KMS-11 (cell line): ENCODE measurements around the gene HVCN1.

Experiments used
- H2AFZ ChIP-seq: fragments of 200-600 bp; sonication (generic); 2 replicates; pipeline ENCODE4 v1.6.1; 2016; ENCODE audit warnings: antibody characterized with exemption, mixed run types, low read depth
- H3K27ac ChIP-seq: fragments of 200-600 bp; sonication (generic); 2 replicates; pipeline ENCODE4 v1.6.1; 2016; ENCODE audit warnings: mild to moderate bottlenecking, mixed run types
- H3K27me3 ChIP-seq: fragments of 200-600 bp; sonication (generic); 2 replicates; pipeline ENCODE4 v1.6.1; 2017; ENCODE audit warnings: mild to moderate bottlenecking, low read depth, mixed run types, moderate library complexity; ENCODE audit not compliant: insufficient read depth
- H3K36me3 ChIP-seq: fragments of 200-600 bp; sonication (generic); 2 replicates; pipeline ENCODE4 v1.6.1; 2017; ENCODE audit warnings: mild to moderate bottlenecking, mixed run types; ENCODE audit not compliant: insufficient read depth
- H3K4me1 ChIP-seq: fragments of 200-600 bp; sonication (generic); 2 replicates; pipeline ENCODE4 v1.6.1; 2016; ENCODE audit warnings: mild to moderate bottlenecking, low read depth, mixed run types; ENCODE audit not compliant: poor library complexity, severe bottlenecking
- H3K4me2 ChIP-seq: fragments of 200-600 bp; sonication (generic); 2 replicates; pipeline ENCODE4 v1.7.0; 2016; ENCODE audit warnings: mild to moderate bottlenecking, mixed run types
- H3K4me3 ChIP-seq: fragments of 200-600 bp; sonication (generic); IDR thresholded peaks from 2 replicates; pipeline ENCODE4 v1.6.1; 2017; ENCODE audit warnings: low read depth, low read length, mixed read lengths; ENCODE audit not compliant: insufficient read depth
- H3K79me2 ChIP-seq: fragments of 200-600 bp; sonication (generic); 2 replicates; pipeline ENCODE4 v1.6.1; 2016; ENCODE audit warnings: low read depth, mixed run types; ENCODE audit not compliant: insufficient read depth
- H3K9ac ChIP-seq: fragments of 200-600 bp; sonication (generic); 2 replicates; pipeline ENCODE4 v1.6.1; 2016; ENCODE audit warnings: mild to moderate bottlenecking, mixed run types
- H4K20me1 ChIP-seq: fragments of 200-600 bp; sonication (generic); 2 replicates; pipeline ENCODE4 v1.6.1; 2016; ENCODE audit warnings: mild to moderate bottlenecking, mixed run types; ENCODE audit not compliant: insufficient read depth
- TF ChIP-seq, protein P1 (sequence below): fragments of 200-600 bp; sonication (generic); conservative IDR thresholded peaks from 2 replicates; pipeline ENCODE4 v1.6.1; 2017; ENCODE audit warnings: low read depth, mild to moderate bottlenecking, antibody characterized with exemption, low read length, moderate library complexity, mixed read lengths

The HVCN1 gene

DNA sequence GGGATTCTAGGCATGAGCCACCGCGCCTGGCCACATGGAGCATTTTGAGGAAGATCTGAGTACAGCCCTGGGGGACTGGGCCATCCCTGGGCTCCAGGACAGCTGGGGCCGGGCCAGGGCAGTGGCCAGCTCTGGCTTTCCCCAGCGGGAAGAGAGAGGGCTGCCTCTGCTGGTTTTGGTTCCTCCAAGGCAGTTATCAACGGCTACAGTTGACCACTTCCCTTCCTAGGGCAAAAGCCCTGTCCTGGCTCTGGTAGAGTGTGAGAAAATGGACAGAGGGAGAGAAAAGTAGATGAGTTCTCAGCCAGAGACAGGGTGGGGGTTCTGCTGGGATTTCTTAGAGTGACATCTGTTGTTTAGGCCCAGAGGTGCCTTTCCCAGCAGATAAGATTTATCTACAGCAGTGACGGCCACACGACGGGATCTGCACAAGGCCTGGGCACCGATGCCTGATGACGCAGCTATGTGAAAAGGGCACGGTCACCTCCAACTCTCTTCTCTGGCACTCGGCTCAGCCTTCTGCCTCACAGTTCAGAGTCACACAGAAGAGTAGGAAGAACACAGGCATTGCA is 5.5 kb upstream of the HVCN1 start:
- H2AFZ ChIP-seq = no peak overlapping the region
- no peak overlapping the region for H3K9ac ChIP-seq
- H3K4me3 ChIP-seq = no peak overlapping the region
- H3K4me2 ChIP-seq = no peak overlapping the region
- no peaks in the 10 kb centered on the region for H3K79me2 ChIP-seq
- no peaks in the 10 kb centered on the region for H3K36me3 ChIP-seq
- TF ChIP-seq, protein P1, sequence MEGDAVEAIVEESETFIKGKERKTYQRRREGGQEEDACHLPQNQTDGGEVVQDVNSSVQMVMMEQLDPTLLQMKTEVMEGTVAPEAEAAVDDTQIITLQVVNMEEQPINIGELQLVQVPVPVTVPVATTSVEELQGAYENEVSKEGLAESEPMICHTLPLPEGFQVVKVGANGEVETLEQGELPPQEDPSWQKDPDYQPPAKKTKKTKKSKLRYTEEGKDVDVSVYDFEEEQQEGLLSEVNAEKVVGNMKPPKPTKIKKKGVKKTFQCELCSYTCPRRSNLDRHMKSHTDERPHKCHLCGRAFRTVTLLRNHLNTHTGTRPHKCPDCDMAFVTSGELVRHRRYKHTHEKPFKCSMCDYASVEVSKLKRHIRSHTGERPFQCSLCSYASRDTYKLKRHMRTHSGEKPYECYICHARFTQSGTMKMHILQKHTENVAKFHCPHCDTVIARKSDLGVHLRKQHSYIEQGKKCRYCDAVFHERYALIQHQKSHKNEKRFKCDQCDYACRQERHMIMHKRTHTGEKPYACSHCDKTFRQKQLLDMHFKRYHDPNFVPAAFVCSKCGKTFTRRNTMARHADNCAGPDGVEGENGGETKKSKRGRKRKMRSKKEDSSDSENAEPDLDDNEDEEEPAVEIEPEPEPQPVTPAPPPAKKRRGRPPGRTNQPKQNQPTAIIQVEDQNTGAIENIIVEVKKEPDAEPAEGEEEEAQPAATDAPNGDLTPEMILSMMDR = no peak
- no peaks in the 10 kb centered on the region for H4K20me1 ChIP-seq
- peaks cover 4% of the 10 kb centered on the region for H3K4me1 ChIP-seq
- H3K27ac ChIP-seq = no peak overlapping the region
- H3K27me3 ChIP-seq = no peaks in the 10 kb centered on the region

DNA sequence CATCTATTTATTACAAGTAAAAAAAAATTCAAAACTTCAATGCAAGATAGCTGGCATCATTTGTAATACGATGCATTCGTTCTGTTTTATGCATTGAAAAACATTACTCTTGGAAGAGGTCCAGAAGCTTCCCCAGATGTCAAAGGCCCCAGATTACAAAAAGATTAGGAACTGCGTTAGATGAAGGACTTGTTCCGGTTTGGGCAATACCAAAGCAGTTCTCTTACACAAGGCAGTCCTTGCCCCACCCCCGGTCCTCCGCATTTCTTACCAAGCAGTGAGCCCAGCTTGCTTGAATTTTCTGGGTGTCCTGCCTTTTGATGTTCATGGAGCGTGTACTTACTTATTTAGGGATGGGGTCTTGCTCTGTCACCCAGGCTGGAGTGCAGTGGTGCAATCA is 4.8 kb upstream of the HVCN1 start:
- Histone ChIP-seq H3K79me2 (no peaks in the 10 kb centered on the region), H4K20me1 (no peaks in the 10 kb centered on the region), H2AFZ (no peak overlapping the region), H3K27ac (no peak overlapping the region), H3K4me3 (no peak overlapping the region), H3K4me2 (no peak overlapping the region), H3K36me3 (no peaks in the 10 kb centered on the region), H3K4me1 (peaks cover 4% of the 10 kb centered on the region), H3K9ac (no peak overlapping the region), H3K27me3 (no peaks in the 10 kb centered on the region)
- TF ChIP-seq, protein P1 = no peak

DNA sequence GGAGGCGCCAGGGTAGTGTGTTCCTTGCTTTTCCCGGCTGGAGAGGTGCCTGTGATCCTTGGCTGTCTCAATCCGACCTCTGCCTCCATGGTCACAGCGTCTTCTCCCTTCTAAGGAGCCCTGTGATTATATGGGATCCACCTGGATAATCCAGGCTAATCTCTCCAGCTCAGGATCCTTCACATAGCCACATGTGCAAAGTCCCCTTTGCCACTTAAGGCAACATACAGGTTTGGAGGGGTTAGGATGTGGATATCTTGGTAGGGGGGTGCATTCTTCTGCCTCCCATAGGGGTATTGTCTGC is 1.2 kb upstream of the HVCN1 start:
- TF ChIP-seq, protein P1 = no peak
- Histone ChIP-seq H3K4me3 (no peak overlapping the region), H3K4me2 (no peak overlapping the region), H3K79me2 (no peaks in the 10 kb centered on the region), H3K9ac (no peak overlapping the region), H3K4me1 (no peaks in the 10 kb centered on the region), H3K27ac (no peak overlapping the region), H4K20me1 (no peaks in the 10 kb centered on the region), H3K36me3 (no peaks in the 10 kb centered on the region), H3K27me3 (no peaks in the 10 kb centered on the region), H2AFZ (no peak overlapping the region)

DNA sequence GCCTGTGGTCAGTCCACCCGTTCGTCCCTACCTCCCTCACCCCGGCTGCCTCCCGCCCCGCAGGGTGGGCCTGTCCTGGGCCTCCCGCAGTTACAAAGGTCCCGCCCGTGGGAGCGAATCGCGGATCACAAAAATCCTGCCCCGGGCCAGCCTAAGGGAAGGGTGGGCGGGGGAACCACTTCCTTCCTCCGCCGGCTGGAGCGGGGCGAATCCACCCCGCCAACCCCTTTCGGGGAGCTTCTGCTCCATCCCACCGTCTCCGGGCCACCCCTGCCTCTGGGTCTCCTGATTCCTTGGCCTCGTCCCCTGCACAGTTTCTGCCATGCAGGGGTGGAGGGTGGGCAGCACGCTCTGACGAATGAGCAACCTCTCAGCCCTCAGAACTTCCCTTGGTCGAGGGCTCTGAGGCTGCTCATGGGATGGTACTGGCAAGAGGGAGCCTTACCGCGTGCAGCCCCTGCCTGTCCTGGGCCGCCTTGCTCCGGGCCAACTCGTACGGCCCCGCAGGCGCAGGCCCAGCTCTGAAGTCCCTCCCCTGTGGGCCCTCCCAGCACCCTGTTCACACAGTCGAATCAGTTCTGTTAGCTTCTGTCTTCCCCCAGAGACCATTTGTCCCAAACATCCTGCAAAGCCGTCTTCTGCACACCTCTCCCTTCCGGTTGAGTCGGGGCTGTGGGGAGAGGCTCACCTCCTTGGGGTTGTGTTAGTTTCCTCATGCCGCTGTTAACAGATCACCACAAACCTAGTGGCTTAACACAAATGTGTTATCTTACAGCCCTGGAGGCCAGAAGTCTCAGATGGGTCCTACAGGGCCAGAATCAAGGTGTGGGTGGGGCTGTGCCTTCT is 589 bp upstream of the HVCN1 start:
- TF ChIP-seq, protein P1 = no peak
- Histone ChIP-seq H3K4me3 (no peak overlapping the region), H3K4me1 (no peaks in the 10 kb centered on the region), H3K79me2 (no peaks in the 10 kb centered on the region), H3K36me3 (no peaks in the 10 kb centered on the region), H3K9ac (no peak overlapping the region), H2AFZ (no peak overlapping the region), H3K27ac (no peak overlapping the region), H3K27me3 (no peaks in the 10 kb centered on the region), H3K4me2 (no peak overlapping the region), H4K20me1 (no peaks in the 10 kb centered on the region)
